ENCODE measurements around the gene GOLGA8B. TPM values are rescaled to one million over a fixed set of nuclear protein-coding genes. Genes with fewer than 3 reads are reported as not detected.
"Not testable (repeated sequence)": the region's sequence is repeated elsewhere in the genome, so short reads cannot be mapped to it uniquely, and the experiment has no call there.

The GOLGA8B gene
- total and polyA plus RNA-seq, 7 donors = 2.3 to 9.3 (median 5.3) TPM

GRCh38 chr15:34582461-34583371 is 735 bp downstream of the GOLGA8B start:
- WGBS, 3 donors = 4 to 7% (median 6%) methylated on average over 52 to 70 of the region's 70 CpGs
- intact Hi-C loops (cut with DNase I) = loop anchor here (10.0 kb wide), 2 partner anchors 58 to 68 kb away; no protein-coding TSS in a partner anchor
- Histone ChIP-seq H3K4me3 (peak overlapping the region; percentile 71), H3K4me1 (no peaks in the 10 kb centered on the region), H3K27ac (no peak overlapping the region), H3K9me3 (no peaks in the 10 kb centered on the region), H3K27me3 (ENCODE audit: insufficient read depth in 3 of 3, low read length in 2 of 3) (peaks cover 0 to 8% (median 2%) of the 10 kb centered on the region in 3 donors), H3K36me3 (ENCODE audit: insufficient read depth in 1 of 2, low read depth in 1 of 2) (no peaks in the 10 kb centered on the region)
- ATAC-seq = peak; percentile 43 to 65 (median 54)
- peak; percentile 22 to 52 for DNase-seq
- no peak for TF ChIP-seq CTCF (IDR thresholded peaks at IDR 0.05)

DNA sequence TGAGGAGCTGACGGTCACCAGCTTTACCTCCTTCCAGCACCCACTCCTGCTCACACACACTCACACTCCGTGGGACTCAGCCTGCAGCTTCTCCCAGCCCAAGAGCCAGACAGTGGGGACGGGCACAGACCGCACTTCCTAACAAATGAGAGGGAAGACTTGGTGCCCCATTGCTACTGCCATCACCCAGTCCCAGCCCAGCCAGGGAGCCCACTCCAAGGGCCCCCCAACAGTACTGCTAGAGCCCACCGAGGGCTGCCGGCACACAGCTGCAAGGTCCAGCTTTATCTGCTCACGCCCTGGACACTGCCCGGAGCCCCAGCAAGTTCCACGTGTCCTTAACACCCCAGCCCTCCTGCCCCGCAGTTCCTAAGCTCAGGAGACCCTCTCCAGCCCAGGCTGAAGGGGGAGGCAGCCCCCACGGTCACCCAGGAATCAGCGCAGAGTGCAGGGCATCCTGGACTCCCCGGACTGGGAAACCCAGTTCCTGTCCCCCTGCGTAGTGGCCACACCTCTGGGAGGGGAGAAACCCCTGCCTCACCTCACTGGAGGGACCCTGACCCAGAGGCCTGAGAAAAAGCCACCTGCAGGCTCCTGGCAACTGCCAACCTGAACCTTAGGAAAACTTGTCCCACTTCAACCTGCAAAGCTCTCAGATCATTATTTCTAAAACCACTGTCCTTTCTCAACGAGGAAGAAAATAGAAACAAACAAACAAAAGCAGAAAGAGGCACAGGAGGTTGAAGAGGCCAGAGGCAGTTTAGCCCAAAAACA is 1.6 kb downstream of the GOLGA8B start:
- not testable (repeated sequence) for H3K4me1 ChIP-seq; H3K27ac ChIP-seq; H3K27me3 ChIP-seq (ENCODE audit: insufficient read depth in 3 of 3, low read length in 2 of 3); DNase-seq; ATAC-seq; H3K36me3 ChIP-seq (ENCODE audit: insufficient read depth in 1 of 2, low read depth in 1 of 2); H3K9me3 ChIP-seq
- WGBS, 3 donors = 73 to 84% (median 74%) methylated on average over 13 to 14 of the region's 15 CpGs
- intact Hi-C loops (cut with DNase I) = loop anchor here (10.0 kb wide), 2 partner anchors 57 to 67 kb away; no protein-coding TSS in a partner anchor
- peak overlapping the region; percentile 71 for H3K4me3 ChIP-seq

- Histone ChIP-seq H3K36me3 (ENCODE audit: insufficient read depth in 1 of 2, low read depth in 1 of 2) (no peaks in the 10 kb centered on the region), H3K27ac (no peak overlapping the region), H3K4me1 (no peaks in the 10 kb centered on the region), H3K27me3 (ENCODE audit: insufficient read depth in 3 of 3, low read length in 2 of 3) (peaks cover 0 to 8% (median 2%) of the 10 kb centered on the region in 3 donors), H3K4me3 (no peak overlapping the region), H3K9me3 (no peaks in the 10 kb centered on the region)
- 83 to 99% (median 98%) methylated on average over 6 to 9 of the region's 9 CpGs for WGBS, 3 donors
- DNase-seq (no peak), ATAC-seq (no peak)
- intact Hi-C loops (cut with DNase I) = loop anchor here (10.0 kb wide), 2 partner anchors 56 to 66 kb away; no protein-coding TSS in a partner anchor
- TF ChIP-seq CTCF (IDR thresholded peaks at IDR 0.05) = no peak
Measured at GRCh38 chr15:34581043-34581365, 2.4 kb downstream of the GOLGA8B start.

DNA sequence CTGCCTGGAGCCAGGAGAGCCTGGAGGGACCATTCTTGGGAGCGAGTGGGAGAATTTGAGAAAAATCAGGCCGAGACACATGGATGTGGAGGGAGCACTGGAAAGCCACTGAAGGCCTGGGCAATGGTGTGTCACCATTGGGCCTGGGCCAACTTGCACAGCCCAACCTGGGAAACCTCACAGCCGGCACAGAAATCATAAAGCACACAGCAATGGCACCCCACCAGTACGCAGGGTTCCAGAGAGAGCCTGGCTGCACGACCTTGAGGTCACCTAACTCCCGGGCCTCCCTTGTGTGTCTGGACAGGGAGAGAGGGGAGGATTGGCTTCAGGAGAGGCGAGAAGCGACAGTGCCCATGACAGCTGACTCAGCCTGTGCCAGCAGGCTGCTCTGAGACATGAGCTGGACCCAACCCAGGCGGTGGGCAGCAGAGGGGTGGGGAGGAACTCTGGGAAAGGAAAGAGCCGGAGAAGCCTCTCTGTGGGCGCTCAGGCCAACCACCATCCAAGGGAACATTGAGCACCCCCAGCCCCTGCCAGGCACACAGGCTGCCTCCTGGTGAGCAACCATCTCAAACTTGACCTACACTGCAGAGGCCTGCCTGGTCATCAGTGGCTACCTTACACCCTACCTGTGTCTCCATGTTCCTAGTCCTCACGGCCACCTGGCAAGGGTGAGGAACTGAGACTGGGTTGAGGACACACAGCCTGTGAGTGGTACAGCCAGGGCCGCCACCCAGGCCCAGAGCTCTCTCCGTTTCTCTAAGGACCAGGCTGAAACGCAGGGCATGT is 3.0 kb downstream of the GOLGA8B start:
- 52 to 68% (median 57%) methylated on average over 11 to 15 of the region's 15 CpGs for WGBS, 3 donors
- not testable (repeated sequence) for H3K4me1 ChIP-seq; H3K9me3 ChIP-seq; H3K27ac ChIP-seq; H3K4me3 ChIP-seq; DNase-seq; H3K36me3 ChIP-seq (ENCODE audit: insufficient read depth in 1 of 2, low read depth in 1 of 2); H3K27me3 ChIP-seq (ENCODE audit: insufficient read depth in 3 of 3, low read length in 2 of 3)
- peak in 1 of 4 donors; percentile 8 for ATAC-seq
- intact Hi-C loops (cut with DNase I) = loop anchor here (10.0 kb wide), 2 partner anchors 56 to 66 kb away; no protein-coding TSS in a partner anchor

DNA sequence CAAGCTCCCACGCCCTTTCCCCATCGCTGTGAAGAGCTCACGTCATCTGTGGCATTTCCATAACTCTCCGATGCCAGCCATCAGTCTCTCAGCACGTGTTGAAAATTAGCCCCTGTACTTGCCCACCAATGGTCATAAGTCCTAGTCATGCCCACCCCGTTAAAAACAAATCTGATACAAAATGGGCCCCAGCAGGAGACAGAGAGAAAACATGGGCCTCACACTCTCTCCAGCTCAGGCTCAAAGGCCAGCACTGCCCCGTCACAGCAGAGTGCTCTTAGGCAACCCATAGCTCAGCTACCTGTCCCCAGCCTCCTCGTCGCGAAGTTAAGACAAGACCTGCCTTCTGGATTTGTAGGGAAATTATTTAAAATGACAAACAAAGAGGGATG is 5.2 kb downstream of the GOLGA8B start:
- ATAC-seq (no peak), DNase-seq (no peak)
- H3K27ac ChIP-seq = no peak overlapping the region
- intact Hi-C loops (cut with DNase I) = no loop called here
- 93 to 96% (median 95%) methylated on average over 10 of the region's 10 CpGs for WGBS, 3 donors
- H3K36me3 ChIP-seq (ENCODE audit: insufficient read depth in 1 of 2, low read depth in 1 of 2) = no peaks in the 10 kb centered on the region
- no peaks in the 10 kb centered on the region for H3K9me3 ChIP-seq
- no peak for TF ChIP-seq CTCF (IDR thresholded peaks at IDR 0.05)
- H3K4me3 ChIP-seq = no peak overlapping the region
- peaks cover 0 to 2% (median 0%) of the 10 kb centered on the region in 3 donors for H3K27me3 ChIP-seq (ENCODE audit: insufficient read depth in 3 of 3, low read length in 2 of 3)
- H3K4me1 ChIP-seq = no peaks in the 10 kb centered on the region

DNA sequence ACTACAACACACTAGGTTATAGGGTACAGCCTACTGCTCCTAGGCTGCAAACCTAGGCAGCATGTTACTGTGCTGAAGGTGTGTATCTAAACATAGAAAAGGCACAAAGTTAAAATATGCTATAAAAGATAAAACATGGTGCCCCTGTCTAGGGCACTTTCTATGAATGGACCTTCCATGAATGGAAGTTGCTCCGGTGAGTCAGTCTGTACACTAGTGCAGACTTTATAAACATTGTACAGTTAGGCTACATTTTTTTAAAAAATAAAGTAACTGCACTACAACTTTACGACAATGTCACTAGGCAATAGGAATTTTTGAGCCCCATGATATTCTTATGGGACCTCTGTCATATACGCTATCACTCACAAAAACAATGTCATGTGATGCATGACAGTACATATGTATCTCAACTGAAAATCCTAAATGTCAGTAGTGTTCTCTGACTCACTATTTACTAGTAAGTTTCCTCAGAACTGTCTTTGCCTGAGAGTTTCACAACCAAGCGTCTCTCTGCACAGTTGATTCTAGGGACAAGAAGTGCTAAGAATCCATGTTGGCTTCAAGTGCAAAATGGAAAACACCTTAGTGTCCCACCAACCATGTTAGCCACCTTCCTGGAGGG is 5.7 kb downstream of the GOLGA8B start:
- H3K27ac ChIP-seq; H3K4me3 ChIP-seq; H3K9me3 ChIP-seq; intact Hi-C loops (cut with DNase I); H3K27me3 ChIP-seq (ENCODE audit: insufficient read depth in 3 of 3, low read length in 2 of 3); ATAC-seq; DNase-seq; H3K36me3 ChIP-seq (ENCODE audit: insufficient read depth in 1 of 2, low read depth in 1 of 2); H3K4me1 ChIP-seq: not testable (repeated sequence)
- WGBS, 3 donors = 94 to 98% (median 95%) methylated on average over 4 of the region's 4 CpGs

DNA sequence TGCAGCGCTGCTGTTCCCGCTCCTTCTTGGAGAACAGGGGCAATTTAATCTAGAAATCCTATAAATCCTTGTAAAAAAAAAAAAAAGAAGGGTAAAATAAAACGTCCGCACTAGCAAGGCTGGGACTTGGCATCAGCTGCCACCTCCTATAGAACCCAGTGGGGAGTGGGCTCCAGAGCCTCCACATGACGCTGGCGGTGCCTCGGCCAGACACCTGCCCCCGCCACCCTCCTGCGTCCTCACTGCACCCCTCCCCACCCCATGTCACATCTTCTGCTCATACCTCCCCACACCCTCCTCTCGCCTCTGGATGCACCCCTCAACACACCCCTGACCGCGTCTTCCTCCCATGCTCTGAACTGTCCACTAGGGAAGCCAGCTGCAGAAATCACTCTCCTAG is 8.4 kb downstream of the GOLGA8B start:
- intact Hi-C loops (cut with DNase I); H3K27me3 ChIP-seq (ENCODE audit: insufficient read depth in 3 of 3, low read length in 2 of 3); ATAC-seq; H3K4me3 ChIP-seq; H3K9me3 ChIP-seq; H3K4me1 ChIP-seq; DNase-seq; H3K27ac ChIP-seq; H3K36me3 ChIP-seq (ENCODE audit: insufficient read depth in 1 of 2, low read depth in 1 of 2): not testable (repeated sequence)
- 78 to 90% (median 90%) methylated on average over 10 to 12 of the region's 12 CpGs for WGBS, 3 donors

Data from psoas muscle (tissue), 8 donors.